ENCODE results near the gene PASK. TPM values are rescaled to one million over a fixed set of nuclear protein-coding genes. Genes with fewer than 3 reads are reported as not detected.

Gene PASK
- total RNA-seq, 1 donor from 2014 or later = 5.8 TPM

- DNase-seq (ENCODE audit: low read depth in 2 of 2) = peak in 1 of 2 donors; percentile 15
Measured at GRCh38 chr2:241066893-241067341, 82.4 kb downstream of the PASK start.

- no peak for DNase-seq (ENCODE audit: low read depth in 2 of 2)
Measured at GRCh38 chr2:241066171-241066892, 82.9 kb downstream of the PASK start.

DNA sequence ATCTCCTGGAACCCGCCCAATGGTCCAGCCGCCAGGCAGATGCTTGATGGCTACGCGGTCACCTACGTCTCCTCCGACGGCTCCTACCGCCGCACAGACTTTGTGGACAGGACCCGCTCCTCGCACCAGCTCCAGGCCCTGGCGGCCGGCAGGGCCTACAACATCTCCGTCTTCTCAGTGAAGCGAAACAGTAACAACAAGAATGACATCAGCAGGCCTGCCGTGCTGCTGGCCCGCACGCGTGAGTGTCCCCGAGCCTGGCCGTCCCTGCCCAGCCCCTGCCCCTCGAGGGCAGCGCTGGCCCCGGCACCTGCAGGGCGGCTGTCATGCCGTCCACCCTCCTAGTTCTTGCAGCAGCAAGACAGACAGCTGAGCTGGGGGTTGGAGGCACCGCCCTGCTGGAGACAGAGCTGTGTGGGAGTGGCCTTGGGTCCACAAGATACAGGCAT lies 83.9 kb downstream of the PASK start:
- DNase-seq (ENCODE audit: low read depth in 2 of 2) = no peak

DNA sequence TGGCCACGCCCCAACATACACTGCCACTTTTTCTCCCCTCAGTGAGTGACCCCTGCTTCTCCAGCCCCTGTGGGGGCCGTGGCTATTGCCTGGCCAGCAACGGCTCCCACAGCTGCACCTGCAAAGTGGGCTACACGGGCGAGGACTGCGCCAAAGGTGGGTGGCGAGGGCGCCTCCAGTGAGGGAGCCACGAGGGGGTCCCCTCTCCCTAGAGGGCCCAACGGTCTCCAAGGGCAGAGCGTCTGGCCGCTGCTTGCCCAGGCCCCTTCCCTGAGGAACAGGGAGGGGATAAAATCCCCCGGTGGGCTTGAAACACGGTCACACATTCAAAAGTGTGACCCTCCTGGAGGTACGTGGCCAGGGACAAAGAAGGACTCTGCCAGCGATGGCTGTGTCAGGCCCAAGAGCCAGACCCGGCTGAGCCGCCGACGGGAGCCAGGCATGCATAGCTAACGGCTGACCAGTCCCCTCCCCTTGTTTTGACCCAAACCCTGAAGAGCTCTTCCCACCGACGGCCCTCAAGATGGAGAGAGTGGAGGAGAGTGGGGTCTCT lies 84.4 kb downstream of the PASK start:
- no peak for DNase-seq (ENCODE audit: low read depth in 2 of 2)

DNA sequence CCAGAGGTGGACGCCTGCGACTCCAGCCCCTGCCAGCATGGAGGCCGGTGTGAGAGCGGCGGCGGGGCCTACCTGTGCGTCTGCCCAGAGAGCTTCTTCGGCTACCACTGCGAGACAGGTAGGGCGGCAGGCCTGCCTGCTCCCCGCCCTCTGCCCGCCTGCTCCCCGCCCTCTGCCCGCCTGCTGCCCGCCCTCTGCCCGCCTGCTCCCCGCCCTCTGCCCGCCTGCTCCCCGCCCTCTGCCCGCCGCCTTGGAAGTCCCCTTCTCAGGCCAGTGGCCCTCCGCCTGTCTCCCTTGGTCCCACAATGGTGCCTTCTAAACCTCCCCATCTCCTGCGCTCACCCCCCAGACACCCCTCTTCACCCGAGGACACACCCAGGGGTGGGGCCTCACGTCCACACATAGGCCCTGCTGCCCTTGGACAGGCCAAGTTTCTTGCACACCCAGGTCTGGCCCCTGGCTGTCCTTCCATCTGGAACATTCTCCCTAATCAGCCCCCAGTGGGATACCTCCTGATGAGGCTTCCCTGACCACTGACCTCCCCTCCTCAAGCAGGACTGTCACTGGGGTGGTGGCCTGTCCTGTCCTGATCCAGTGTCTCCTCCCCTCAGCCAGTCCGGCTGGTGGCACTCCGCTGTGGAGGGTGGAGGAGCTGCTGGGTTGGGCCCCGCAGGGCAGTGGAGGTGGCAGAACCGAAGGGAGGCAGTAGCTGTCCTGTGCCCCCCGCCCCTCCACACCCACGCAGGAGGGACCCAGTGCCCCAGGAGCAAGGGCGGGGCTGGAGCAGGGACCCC lies 85.1 kb downstream of the PASK start:
- DNase-seq (ENCODE audit: low read depth in 2 of 2) = peak in 1 of 2 donors; percentile 38

- no peak for DNase-seq (ENCODE audit: low read depth in 2 of 2)
Measured at GRCh38 chr2:241063587-241063986, 85.7 kb downstream of the PASK start.

- DNase-seq (ENCODE audit: low read depth in 2 of 2) = no peak
Measured at GRCh38 chr2:241063093-241063551, 86.2 kb downstream of the PASK start.

- no peak for DNase-seq (ENCODE audit: low read depth in 2 of 2)
Measured at GRCh38 chr2:241062389-241063092, 86.7 kb downstream of the PASK start.

DNA sequence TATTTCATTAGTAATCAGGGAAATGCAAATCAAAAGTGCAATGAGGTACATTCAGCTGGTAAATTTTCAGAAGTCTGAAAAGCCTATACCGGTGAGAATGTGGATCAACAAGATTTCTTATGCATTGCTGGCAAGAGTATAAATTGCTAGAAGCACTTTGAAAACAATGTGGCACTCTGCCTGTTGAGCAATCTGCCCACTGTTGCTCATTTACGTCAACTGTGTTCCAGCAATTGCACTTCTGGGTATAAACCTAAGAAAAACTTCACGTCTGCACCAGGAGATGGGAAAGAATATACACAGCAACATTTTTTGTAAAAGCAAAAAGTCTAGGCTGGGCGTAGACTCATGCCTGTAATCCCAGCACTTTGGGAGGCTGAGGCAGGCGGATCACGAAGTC lies 88.0 kb downstream of the PASK start:
- DNase-seq (ENCODE audit: low read depth in 2 of 2) = no peak

Other genes starting within 250 kb of the PASK start
- not detected in 2 replicates for gene CROCC2, start 243.1 kb downstream of the PASK start, total RNA-seq
- gene SNED1, start 150.9 kb downstream of the PASK start, total RNA-seq = 8.6 and 25.3 TPM in 2 replicates
- 28.2 and 33.1 TPM in 2 replicates for gene MTERF4, start 47.2 kb downstream of the PASK start, total RNA-seq
- gene PPP1R7, start 995 bp upstream of the PASK start, total RNA-seq = 45.0 and 50.5 TPM in 2 replicates
- gene ANO7, start 39.2 kb upstream of the PASK start, total RNA-seq = 1.0 and 2.7 TPM in 2 replicates
- gene HDLBP, start 166.2 kb upstream of the PASK start, total RNA-seq = 660 and 780 TPM in 2 replicates
- 383 and 471 TPM in 2 replicates for gene SEPTIN2, start 166.5 kb upstream of the PASK start, total RNA-seq
- gene FARP2, start 206.8 kb upstream of the PASK start, total RNA-seq = 29.4 and 37.0 TPM in 2 replicates